WTC11 (cell line): ENCODE data around the gene CACNG3. TPM values are rescaled to one million over a fixed set of nuclear protein-coding genes. Genes with fewer than 3 reads are reported as not detected.

Experiments
- AR ChIP-seq: fragments of 250-450 bp; sonication (Bioruptor Pico); IDR thresholded peaks from 2 replicates; pipeline ENCODE4 v1.9.0; 2021; ENCODE audit warnings: mild to moderate bottlenecking
- CBFB ChIP-seq: sonication (generic); formaldehyde crosslinking; IDR thresholded peaks from 2 replicates; pipeline ENCODE4 v1.8.1; 2022; ENCODE audit warnings: mild to moderate bottlenecking, low read depth, missing genetic modification reagents
- CREM ChIP-seq: sonication (generic); formaldehyde crosslinking; IDR thresholded peaks from 2 replicates; pipeline ENCODE4 v1.8.1; 2022; ENCODE audit warnings: mild to moderate bottlenecking, missing genetic modification reagents, moderate library complexity
- ETV6 ChIP-seq: sonication (generic); formaldehyde crosslinking; IDR thresholded peaks from 2 replicates; pipeline ENCODE4 v1.8.1; 2022; ENCODE audit warnings: mild to moderate bottlenecking, missing genetic modification reagents
- GRHL2 ChIP-seq: fragments of 250-450 bp; sonication (Bioruptor Pico); IDR thresholded peaks from 2 replicates; pipeline ENCODE4 v1.8.0; 2022; ENCODE audit warnings: mild to moderate bottlenecking, moderate library complexity; ENCODE audit not compliant: insufficient replicate concordance, severe bottlenecking
- HMGA2 ChIP-seq: fragments of 250-450 bp; sonication (Bioruptor Pico); IDR thresholded peaks from 2 replicates; pipeline ENCODE4 v1.4.0; 2021; ENCODE audit warnings: mild to moderate bottlenecking, moderate library complexity
- JAZF1 ChIP-seq: fragments of 250-450 bp; sonication (Bioruptor Pico); IDR thresholded peaks from 2 replicates; pipeline ENCODE4 v1.9.0; 2021; ENCODE audit warnings: moderate library complexity, mild to moderate bottlenecking, inconsistent platforms
- KAT7 ChIP-seq: sonication (generic); formaldehyde crosslinking; IDR thresholded peaks from 2 replicates; pipeline ENCODE4 v1.8.1; 2023; ENCODE audit warnings: missing genetic modification reagents, mild to moderate bottlenecking, borderline replicate concordance
- MAX ChIP-seq: sonication (generic); formaldehyde crosslinking; IDR thresholded peaks from 2 replicates; pipeline ENCODE4 v1.8.0; 2022; ENCODE audit warnings: mild to moderate bottlenecking, missing genetic modification reagents
- MXD4 ChIP-seq: fragments of 250-450 bp; sonication (Bioruptor Pico); IDR thresholded peaks from 2 replicates; pipeline ENCODE4 v1.8.0; 2021; ENCODE audit warnings: mild to moderate bottlenecking, moderate library complexity, borderline replicate concordance
- NR1H2 ChIP-seq: sonication (generic); formaldehyde crosslinking; IDR thresholded peaks from 2 replicates; pipeline ENCODE4 v1.9.0; 2021; ENCODE audit warnings: mild to moderate bottlenecking, moderate library complexity, missing genetic modification reagents
- NR3C1 ChIP-seq: sonication (generic); formaldehyde crosslinking; conservative IDR thresholded peaks from 2 replicates; pipeline ENCODE4 v1.8.1; 2023; ENCODE audit warnings: low read depth, mild to moderate bottlenecking, missing genetic modification reagents
- RELA ChIP-seq: sonication (generic); formaldehyde crosslinking; IDR thresholded peaks from 2 replicates; pipeline ENCODE4 v1.8.1; 2022; ENCODE audit warnings: missing genetic modification reagents, mild to moderate bottlenecking, borderline replicate concordance
- SOX15 ChIP-seq: fragments of 250-450 bp; sonication (Bioruptor Pico); IDR thresholded peaks from 2 replicates; pipeline ENCODE4 v1.9.0; 2021; ENCODE audit warnings: mild to moderate bottlenecking
- TCF7 ChIP-seq: sonication (generic); formaldehyde crosslinking; IDR thresholded peaks from 2 replicates; pipeline ENCODE4 v1.8.0; 2022; ENCODE audit warnings: mild to moderate bottlenecking, low read depth, missing genetic modification reagents, moderate library complexity
- TEAD1 ChIP-seq: sonication (generic); formaldehyde crosslinking; IDR thresholded peaks from 2 replicates; pipeline ENCODE4 v1.8.0; 2022; ENCODE audit warnings: mild to moderate bottlenecking, missing genetic modification reagents
- ZNF121 ChIP-seq: sonication (generic); formaldehyde crosslinking; IDR thresholded peaks from 2 replicates; pipeline ENCODE4 v1.8.0; 2023; ENCODE audit warnings: missing genetic modification reagents
- ZNF138 ChIP-seq: sonication (generic); formaldehyde crosslinking; conservative IDR thresholded peaks from 2 replicates; pipeline ENCODE4 v1.8.1; 2022; ENCODE audit warnings: mild to moderate bottlenecking, moderate library complexity, missing genetic modification reagents
- ZNF232 ChIP-seq: sonication (generic); formaldehyde crosslinking; IDR thresholded peaks from 2 replicates; pipeline ENCODE4 v1.8.0; 2022; ENCODE audit warnings: mild to moderate bottlenecking, missing genetic modification reagents
- ZNF416 ChIP-seq: fragments of 250-450 bp; sonication (Bioruptor Pico); IDR thresholded peaks from 2 replicates; pipeline ENCODE4 v1.9.0; 2021; ENCODE audit warnings: mild to moderate bottlenecking, inconsistent platforms
- ZNF512 ChIP-seq: sonication (generic); formaldehyde crosslinking; IDR thresholded peaks from 2 replicates; pipeline ENCODE4 v1.8.1; 2022; ENCODE audit warnings: missing genetic modification reagents, borderline replicate concordance
- total RNA-seq: library from RNA; stranded (reverse); gene quantifications from 3 replicates; pipeline ENCODE4 v1.2.3, GENCODE V29; 2021
- TF ChIP-seq, protein P1 (sequence below): sonication (generic); formaldehyde crosslinking; IDR thresholded peaks from 2 replicates; pipeline ENCODE4 v1.8.1; 2023; ENCODE audit warnings: mild to moderate bottlenecking, missing genetic modification reagents, moderate library complexity
- TF ChIP-seq, protein P2 (sequence below): fragments of 250-450 bp; sonication (Bioruptor Pico); IDR thresholded peaks from 2 replicates; pipeline ENCODE4 v1.9.0; 2021; ENCODE audit warnings: mild to moderate bottlenecking, borderline replicate concordance
- TF ChIP-seq, protein P3 (sequence below): sonication (generic); formaldehyde crosslinking; IDR thresholded peaks from 2 replicates; pipeline ENCODE4 v1.8.0; 2022; ENCODE audit warnings: mild to moderate bottlenecking, missing genetic modification reagents
- TF ChIP-seq, protein P4 (sequence below): fragments of 250-450 bp; sonication (Bioruptor Pico); IDR thresholded peaks from 2 replicates; pipeline ENCODE4 v2.1.2; 2022; ENCODE audit warnings: mild to moderate bottlenecking, moderate library complexity

Gene CACNG3
- total RNA-seq, 1 experiment from 2014 or later: not detected

- TF ChIP-seq HMGA2 (CRISPR knock-in tag) (no peak), TCF7 (CRISPR knock-in tag) (peak; percentile 93), NR3C1 (CRISPR knock-in tag) (peak; percentile 93), JAZF1 (CRISPR knock-in tag) (no peak), KAT7 (CRISPR knock-in tag) (peak; percentile 65; the same call in 1 of the 2 replicates), GRHL2 (CRISPR knock-in tag) (no peak), RELA (CRISPR knock-in tag) (peak; percentile 93), MAX (CRISPR knock-in tag) (peak; percentile 71; the same call in 1 of the 2 replicates), ETV6 (CRISPR knock-in tag) (peak; percentile 60; the same call in 1 of the 2 replicates), MXD4 (CRISPR knock-in tag) (no peak), CBFB (CRISPR knock-in tag) (peak; percentile 82; the same call in 1 of the 2 replicates), NR1H2 (0 out of 2 replicates have a peak, but pooled peaks have one; percentile 40), ZNF138 (CRISPR knock-in tag) (peak; percentile 58; the same call in 1 of the 2 replicates), ZNF232 (CRISPR knock-in tag) (peak; percentile 96), CREM (CRISPR knock-in tag) (0 out of 2 replicates have a peak, but pooled peaks have one; percentile 25), ZNF512 (CRISPR knock-in tag) (0 out of 2 replicates have a peak, but pooled peaks have one; percentile 29), ZNF121 (CRISPR knock-in tag) (no peak), AR (CRISPR knock-in tag) (no peak), ZNF416 (CRISPR knock-in tag) (no peak), SOX15 (CRISPR knock-in tag) (no peak), TEAD1 (CRISPR knock-in tag) (peak; percentile 97)
- TF ChIP-seq, protein P1, sequence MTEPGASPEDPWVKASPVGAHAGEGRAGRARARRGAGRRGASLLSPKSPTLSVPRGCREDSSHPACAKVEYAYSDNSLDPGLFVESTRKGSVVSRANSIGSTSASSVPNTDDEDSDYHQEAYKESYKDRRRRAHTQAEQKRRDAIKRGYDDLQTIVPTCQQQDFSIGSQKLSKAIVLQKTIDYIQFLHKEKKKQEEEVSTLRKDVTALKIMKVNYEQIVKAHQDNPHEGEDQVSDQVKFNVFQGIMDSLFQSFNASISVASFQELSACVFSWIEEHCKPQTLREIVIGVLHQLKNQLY (CRISPR knock-in tag): no peak
- TF ChIP-seq, protein P2, sequence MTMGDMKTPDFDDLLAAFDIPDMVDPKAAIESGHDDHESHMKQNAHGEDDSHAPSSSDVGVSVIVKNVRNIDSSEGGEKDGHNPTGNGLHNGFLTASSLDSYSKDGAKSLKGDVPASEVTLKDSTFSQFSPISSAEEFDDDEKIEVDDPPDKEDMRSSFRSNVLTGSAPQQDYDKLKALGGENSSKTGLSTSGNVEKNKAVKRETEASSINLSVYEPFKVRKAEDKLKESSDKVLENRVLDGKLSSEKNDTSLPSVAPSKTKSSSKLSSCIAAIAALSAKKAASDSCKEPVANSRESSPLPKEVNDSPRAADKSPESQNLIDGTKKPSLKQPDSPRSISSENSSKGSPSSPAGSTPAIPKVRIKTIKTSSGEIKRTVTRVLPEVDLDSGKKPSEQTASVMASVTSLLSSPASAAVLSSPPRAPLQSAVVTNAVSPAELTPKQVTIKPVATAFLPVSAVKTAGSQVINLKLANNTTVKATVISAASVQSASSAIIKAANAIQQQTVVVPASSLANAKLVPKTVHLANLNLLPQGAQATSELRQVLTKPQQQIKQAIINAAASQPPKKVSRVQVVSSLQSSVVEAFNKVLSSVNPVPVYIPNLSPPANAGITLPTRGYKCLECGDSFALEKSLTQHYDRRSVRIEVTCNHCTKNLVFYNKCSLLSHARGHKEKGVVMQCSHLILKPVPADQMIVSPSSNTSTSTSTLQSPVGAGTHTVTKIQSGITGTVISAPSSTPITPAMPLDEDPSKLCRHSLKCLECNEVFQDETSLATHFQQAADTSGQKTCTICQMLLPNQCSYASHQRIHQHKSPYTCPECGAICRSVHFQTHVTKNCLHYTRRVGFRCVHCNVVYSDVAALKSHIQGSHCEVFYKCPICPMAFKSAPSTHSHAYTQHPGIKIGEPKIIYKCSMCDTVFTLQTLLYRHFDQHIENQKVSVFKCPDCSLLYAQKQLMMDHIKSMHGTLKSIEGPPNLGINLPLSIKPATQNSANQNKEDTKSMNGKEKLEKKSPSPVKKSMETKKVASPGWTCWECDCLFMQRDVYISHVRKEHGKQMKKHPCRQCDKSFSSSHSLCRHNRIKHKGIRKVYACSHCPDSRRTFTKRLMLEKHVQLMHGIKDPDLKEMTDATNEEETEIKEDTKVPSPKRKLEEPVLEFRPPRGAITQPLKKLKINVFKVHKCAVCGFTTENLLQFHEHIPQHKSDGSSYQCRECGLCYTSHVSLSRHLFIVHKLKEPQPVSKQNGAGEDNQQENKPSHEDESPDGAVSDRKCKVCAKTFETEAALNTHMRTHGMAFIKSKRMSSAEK (CRISPR knock-in tag): no peak
- TF ChIP-seq, protein P3, sequence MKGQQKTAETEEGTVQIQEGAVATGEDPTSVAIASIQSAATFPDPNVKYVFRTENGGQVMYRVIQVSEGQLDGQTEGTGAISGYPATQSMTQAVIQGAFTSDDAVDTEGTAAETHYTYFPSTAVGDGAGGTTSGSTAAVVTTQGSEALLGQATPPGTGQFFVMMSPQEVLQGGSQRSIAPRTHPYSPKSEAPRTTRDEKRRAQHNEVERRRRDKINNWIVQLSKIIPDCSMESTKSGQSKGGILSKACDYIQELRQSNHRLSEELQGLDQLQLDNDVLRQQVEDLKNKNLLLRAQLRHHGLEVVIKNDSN (CRISPR knock-in tag): peak; percentile 82; the same call in 1 of the 2 replicates
- TF ChIP-seq, protein P4, sequence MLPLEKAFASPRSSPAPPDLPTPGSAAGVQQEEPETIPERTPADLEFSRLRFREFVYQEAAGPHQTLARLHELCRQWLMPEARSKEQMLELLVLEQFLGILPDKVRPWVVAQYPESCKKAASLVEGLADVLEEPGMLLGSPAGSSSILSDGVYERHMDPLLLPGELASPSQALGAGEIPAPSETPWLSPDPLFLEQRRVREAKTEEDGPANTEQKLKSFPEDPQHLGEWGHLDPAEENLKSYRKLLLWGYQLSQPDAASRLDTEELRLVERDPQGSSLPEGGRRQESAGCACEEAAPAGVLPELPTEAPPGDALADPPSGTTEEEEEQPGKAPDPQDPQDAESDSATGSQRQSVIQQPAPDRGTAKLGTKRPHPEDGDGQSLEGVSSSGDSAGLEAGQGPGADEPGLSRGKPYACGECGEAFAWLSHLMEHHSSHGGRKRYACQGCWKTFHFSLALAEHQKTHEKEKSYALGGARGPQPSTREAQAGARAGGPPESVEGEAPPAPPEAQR (CRISPR knock-in tag): peak; percentile 75; the same call in 1 of the 2 replicates
These were observed at the start of gene CACNG3 (continued) for GRCh38 chr16:24255456-24256371.
